Thoracic aorta (tissue), 2 donors: Measurements from ENCODE around the gene SEH1L. TPM values are rescaled to one million over a fixed set of nuclear protein-coding genes. Genes with fewer than 3 reads are reported as not detected.

ENCODE experiments used
- ATAC-seq: fragments of 150-250 bp; one replicate; pipeline ENCODE4 v1.8.0; 2017; ENCODE audit warnings: low read depth; ENCODE audit not compliant: insufficient number of reproducible peaks, low FRiP score
- DNase-seq: peaks from one replicate; pipeline ENCODE4 v3.0.0-alpha.2; 2020; ENCODE audit warnings: low spot score
- H3K27ac ChIP-seq, 2 donors: fragments of 200-600 bp; sonication (generic); 1 replicate in 1 of 2; 2 replicates in 1 of 2; pipeline ENCODE4 v1.5.1; 2016; ENCODE audit warnings: mild to moderate bottlenecking in 2 of 2, moderate library complexity in 2 of 2
- H3K27me3 ChIP-seq: fragments of 200-600 bp; sonication (generic); replicated peaks from 2 replicates; pipeline ENCODE4 v1.6.0; 2016; ENCODE audit warnings: mild to moderate bottlenecking; ENCODE audit not compliant: insufficient read depth
- H3K36me3 ChIP-seq: fragments of 200-600 bp; sonication (generic); one replicate; pipeline ENCODE4 v1.5.1; 2016
- H3K4me1 ChIP-seq, 2 donors: fragments of 200-600 bp; sonication (generic); 1 replicate in 1 of 2; 2 replicates in 1 of 2; pipeline versions ENCODE4 v1.5.1 to v1.6.0; 2016; ENCODE audit warnings: low read depth in 2 of 2, mild to moderate bottlenecking in 1 of 2; ENCODE audit not compliant: control insufficient read depth in 1 of 2
- H3K4me3 ChIP-seq: fragments of 200-600 bp; sonication (generic); 2 replicates; pipeline ENCODE4 v1.5.1; 2016; ENCODE audit warnings: mild to moderate bottlenecking
- H3K9me3 ChIP-seq: fragments of 200-600 bp; sonication (generic); 2 replicates; pipeline ENCODE4 v1.5.1; 2016
- total RNA-seq, 2 donors: library from RNA; depleted of rRNA; stranded (reverse); fragments of >200 nt; gene quantifications; one replicate each; pipeline versions ENCODE4 v1.1.0 to v1.2.3, GENCODE V29; 2016
- TF ChIP-seq, protein P1 (sequence below): fragments of 200-600 bp; sonication (generic); IDR thresholded peaks from one replicate; pipeline ENCODE4 v1.5.1; 2019; ENCODE audit warnings: antibody characterized with exemption

The SEH1L gene
- total RNA-seq, 2 donors from 2014 or later: 26.7 to 61.1 TPM

GRCh38 chr18:12939162-12939561, 8.6 kb upstream of the SEH1L start:
- DNase-seq (no peak), ATAC-seq (no peak)
- Histone ChIP-seq H3K4me3 (no peak overlapping the region), H3K27ac (no peak overlapping the region), H3K4me1 (peaks cover 0 to under 1% of the 10 kb centered on the region in 2 donors), H3K36me3 (no peaks in the 10 kb centered on the region), H3K27me3 (no peaks in the 10 kb centered on the region), H3K9me3 (no peaks in the 10 kb centered on the region)
- TF ChIP-seq, protein P1, sequence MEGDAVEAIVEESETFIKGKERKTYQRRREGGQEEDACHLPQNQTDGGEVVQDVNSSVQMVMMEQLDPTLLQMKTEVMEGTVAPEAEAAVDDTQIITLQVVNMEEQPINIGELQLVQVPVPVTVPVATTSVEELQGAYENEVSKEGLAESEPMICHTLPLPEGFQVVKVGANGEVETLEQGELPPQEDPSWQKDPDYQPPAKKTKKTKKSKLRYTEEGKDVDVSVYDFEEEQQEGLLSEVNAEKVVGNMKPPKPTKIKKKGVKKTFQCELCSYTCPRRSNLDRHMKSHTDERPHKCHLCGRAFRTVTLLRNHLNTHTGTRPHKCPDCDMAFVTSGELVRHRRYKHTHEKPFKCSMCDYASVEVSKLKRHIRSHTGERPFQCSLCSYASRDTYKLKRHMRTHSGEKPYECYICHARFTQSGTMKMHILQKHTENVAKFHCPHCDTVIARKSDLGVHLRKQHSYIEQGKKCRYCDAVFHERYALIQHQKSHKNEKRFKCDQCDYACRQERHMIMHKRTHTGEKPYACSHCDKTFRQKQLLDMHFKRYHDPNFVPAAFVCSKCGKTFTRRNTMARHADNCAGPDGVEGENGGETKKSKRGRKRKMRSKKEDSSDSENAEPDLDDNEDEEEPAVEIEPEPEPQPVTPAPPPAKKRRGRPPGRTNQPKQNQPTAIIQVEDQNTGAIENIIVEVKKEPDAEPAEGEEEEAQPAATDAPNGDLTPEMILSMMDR: no peak

DNA sequence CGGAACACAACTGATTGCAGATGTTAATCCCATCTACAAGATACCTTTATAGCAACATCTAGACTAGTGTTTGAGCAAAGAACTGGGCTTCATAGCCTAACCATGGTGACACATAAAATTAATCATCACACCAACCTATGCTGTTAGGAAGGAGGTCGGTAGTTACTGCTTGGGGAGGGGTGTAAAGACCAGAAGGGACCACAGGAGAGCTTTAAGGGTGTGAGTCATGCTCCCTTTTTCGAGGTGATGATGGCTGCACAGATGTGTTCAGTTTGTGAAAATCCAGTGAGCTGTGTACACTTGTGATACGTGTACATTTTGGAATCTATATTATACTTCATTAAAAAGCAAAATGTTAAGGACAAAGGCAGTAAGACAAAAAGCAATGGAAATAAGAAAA, 4.6 kb upstream of the SEH1L start:
- peaks cover 9 to 25% of the 10 kb centered on the region in 2 donors for H3K4me1 ChIP-seq
- no peaks in the 10 kb centered on the region for H3K9me3 ChIP-seq
- H3K4me3 ChIP-seq: no peak overlapping the region
- ATAC-seq (no peak), DNase-seq (no peak)
- TF ChIP-seq, protein P1: no peak
- H3K27ac ChIP-seq: no peak overlapping the region
- no peaks in the 10 kb centered on the region for H3K36me3 ChIP-seq
- H3K27me3 ChIP-seq: no peaks in the 10 kb centered on the region

GRCh38 chr18:12944709-12945108, 3.1 kb upstream of the SEH1L start:
- Histone ChIP-seq H3K27me3 (no peaks in the 10 kb centered on the region), H3K4me3 (peak overlapping the region; percentile 29), H3K36me3 (no peaks in the 10 kb centered on the region), H3K9me3 (no peaks in the 10 kb centered on the region), H3K4me1 (peaks cover 12 to 31% of the 10 kb centered on the region in 2 donors), H3K27ac (peak overlapping the region; percentile 98 to 100)
- ATAC-seq: no peak
- TF ChIP-seq, protein P1: no peak
- peak; percentile 21 for DNase-seq

GRCh38 chr18:12946549-12947284, 1.1 kb upstream of the SEH1L start:
- DNase-seq (no peak), ATAC-seq (peak; percentile 3)
- Histone ChIP-seq H3K4me1 (peaks cover 12 to 38% of the 10 kb centered on the region in 2 donors), H3K27ac (peak overlapping the region; percentile 98 to 100), H3K36me3 (no peaks in the 10 kb centered on the region), H3K27me3 (no peaks in the 10 kb centered on the region), H3K4me3 (peak overlapping the region; percentile 99), H3K9me3 (no peaks in the 10 kb centered on the region)
- TF ChIP-seq, protein P1: no peak

GRCh38 chr18:12948050-12948804, 416 bp downstream of the SEH1L start:
- ATAC-seq (peak; percentile 75), DNase-seq (peak; percentile 92)
- Histone ChIP-seq H3K36me3 (no peaks in the 10 kb centered on the region), H3K27me3 (no peaks in the 10 kb centered on the region), H3K4me1 (peaks cover 12 to 38% of the 10 kb centered on the region in 2 donors), H3K4me3 (peak overlapping the region; percentile 99), H3K27ac (peak overlapping the region; percentile 76 to 97), H3K9me3 (no peaks in the 10 kb centered on the region)
- TF ChIP-seq, protein P1: no peak
